PC-9 (cell line): ENCODE results near the gene SIK2.

ENCODE experiments used
- CTCF ChIP-seq: fragments of 200-600 bp; sonication (generic); conservative IDR thresholded peaks from 2 replicates; pipeline ENCODE4 v1.6.1; 2017; ENCODE audit warnings: mixed run types, antibody characterized with exemption, mild to moderate bottlenecking, moderate library complexity
- EZH2 ChIP-seq: fragments of 200-600 bp; sonication (generic); IDR thresholded peaks from 2 replicates; pipeline ENCODE4 v1.8.0; 2017; ENCODE audit warnings: antibody characterized with exemption, low read depth

- TF ChIP-seq CTCF (no peak), EZH2 (no peak)
These were observed 30.3 kb upstream of the SIK2 start for GRCh38 chr11:111571829-111572501.
